HG03575 (cell line): ENCODE measurements around the gene GAB4.
"Not testable (repeated sequence)": the region's sequence is repeated elsewhere in the genome, so short reads cannot be mapped to it uniquely, and the experiment has no call there.

Experiments used
- ATAC-seq: cut with Tn5 transposase; IDR thresholded peaks from one replicate; pipeline ENCODE4 v1.9.1; 2021; ENCODE audit not compliant: unreplicated experiment, insufficient number of reproducible peaks, low FRiP score; ENCODE audit errors: extremely low read depth

GAB4 gene

DNA sequence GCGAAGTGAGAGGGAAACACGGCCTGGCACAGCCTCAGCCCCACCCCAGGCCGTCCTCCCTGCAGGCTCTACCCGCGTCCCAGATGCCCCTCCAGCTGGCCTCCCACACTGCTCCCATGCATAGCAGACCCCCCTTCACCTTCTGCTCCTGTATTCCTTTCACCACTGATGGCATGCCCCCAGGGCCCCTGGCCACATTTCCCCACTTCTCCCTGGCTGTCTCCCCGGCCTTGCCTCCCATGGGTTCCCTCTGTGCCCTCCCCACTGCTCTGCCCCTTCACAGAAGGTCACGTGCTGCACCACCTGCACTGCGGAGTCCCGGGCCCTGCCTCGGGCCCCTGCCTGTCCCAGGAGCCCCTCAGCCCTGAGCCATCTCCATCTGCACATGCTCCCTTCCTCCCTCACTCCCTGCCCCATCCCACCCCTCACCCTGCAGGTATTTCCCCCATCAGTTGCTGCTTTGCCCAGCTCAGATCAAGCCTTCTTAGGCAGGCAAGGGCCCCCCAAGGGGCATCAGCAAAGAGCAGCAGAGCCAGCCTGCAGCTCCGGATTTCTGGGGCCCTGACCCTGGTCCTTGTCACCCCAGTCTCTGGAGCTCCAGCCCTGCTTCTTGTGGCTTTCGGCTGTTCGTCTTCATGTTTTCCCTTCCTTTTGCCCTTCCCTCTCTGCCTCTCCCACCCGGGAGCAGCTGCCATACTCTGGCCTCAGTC is 46.4 kb downstream of the GAB4 start:
- no peak for ATAC-seq

DNA sequence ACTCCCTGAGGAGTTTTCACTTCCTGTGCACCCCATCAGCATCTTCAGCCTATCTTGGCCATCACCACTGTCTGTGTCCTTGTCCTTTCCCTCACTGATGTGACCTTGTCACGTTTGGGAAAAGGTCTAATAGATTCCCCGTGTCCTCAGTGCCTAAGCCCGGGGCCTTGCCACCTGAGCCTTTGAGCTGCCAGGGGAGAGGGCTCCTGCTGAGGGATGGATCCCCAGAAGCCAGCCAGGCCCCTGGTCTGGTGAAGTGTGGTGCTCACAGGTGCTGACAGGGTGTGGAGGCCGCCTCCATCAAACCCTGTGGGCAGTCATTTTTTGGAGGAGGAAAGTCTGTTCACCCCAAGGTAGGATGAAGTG is 47.2 kb downstream of the GAB4 start:
- ATAC-seq = no peak

DNA sequence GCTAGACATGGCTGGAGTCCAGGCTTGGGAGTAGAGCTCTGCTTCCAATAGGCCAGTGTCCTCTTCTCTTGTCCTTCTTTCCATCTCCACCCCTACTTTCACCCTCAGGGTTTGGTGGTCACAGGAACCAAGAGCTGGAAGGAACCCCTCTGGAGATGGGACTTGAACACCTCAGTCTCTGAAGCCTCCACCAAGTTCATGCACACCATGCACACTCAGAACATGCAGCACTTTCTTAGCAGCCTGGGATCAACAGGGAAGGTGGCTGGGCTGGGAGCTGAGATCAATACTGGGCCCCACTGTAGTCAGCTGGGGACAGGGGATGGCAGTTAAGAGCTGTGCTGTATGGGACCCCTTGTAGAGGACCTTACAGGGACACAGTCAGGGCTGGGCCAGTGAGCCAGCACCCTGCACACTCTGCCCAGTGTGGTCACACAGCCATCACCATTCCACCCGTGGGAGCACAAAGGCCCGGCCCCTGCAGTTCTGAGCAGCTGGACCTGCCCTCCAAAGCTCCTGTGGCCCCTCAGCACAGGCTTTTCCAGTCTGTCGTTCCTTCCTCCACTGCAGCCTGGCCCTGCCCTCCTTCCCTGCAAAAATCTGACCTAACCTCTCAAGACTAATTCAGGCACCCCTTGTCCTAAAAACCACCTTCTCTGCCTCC is 47.7 kb downstream of the GAB4 start:
- ATAC-seq = no peak

DNA sequence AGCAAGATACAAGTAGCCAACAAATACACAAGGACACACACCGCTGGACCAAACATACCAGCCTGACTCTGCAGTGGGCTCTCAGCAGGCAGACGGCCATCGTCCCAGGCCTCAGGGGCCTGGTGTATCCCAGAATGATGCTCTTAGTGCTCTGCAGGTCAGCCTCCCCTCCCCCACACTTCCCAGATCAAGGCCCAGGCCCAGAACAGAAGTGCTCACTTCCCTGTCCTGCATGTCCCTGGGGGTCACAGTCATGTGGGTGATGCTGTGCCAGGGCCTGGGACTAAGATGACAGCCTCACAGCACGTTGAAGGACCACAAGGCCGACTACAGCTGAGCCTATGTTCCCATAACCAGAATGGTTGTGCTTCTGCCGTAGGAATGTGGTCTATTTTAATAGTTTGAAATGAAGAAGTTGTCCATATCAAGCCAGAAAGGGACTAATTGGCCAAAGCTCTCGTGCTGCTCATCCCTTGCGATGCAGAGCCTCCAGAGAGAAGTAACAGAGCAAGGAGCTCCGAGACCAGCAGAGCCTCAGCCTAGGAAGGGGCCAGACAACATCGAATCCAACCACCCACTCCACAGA is 48.6 kb downstream of the GAB4 start:
- ATAC-seq = no peak

DNA sequence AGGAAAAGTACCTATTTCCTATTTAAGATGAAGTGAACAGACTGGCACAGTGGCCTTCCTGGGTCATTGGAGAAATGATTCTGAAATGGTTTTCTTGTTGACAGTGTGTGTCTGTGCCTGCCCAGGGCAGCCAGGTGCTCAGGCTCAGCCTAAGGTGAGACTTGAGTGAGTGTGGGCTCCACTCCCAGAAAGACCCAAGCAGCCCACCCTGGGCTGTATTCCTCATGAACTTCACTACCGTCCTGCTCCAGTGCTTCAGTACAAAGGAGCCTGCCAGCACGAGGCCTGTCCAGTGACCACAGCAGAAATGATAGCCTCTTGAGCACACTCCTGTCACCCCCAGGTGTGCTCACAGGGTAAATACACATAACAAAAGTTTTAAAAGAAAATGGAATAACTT is 49.5 kb downstream of the GAB4 start:
- no peak for ATAC-seq

DNA sequence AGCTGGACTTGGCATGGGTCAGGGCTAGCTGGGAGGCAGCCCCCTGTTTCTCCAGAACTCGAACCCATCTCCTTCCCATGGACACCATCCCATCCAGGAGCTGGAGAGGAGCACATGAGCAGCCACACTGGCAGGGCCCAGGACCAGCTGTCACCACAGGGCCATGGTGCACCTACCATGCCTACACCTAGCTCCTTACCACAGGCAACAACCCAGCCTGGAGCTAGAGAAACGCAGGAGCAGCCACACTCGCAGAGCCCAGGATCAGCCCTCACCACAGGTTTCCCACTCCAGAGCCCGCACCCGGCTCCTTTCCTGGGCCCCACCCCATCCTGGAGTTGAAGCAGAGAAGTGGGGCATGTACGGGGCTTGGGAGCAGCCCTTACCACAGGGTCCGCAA is 50.2 kb downstream of the GAB4 start:
- ATAC-seq = no peak

DNA sequence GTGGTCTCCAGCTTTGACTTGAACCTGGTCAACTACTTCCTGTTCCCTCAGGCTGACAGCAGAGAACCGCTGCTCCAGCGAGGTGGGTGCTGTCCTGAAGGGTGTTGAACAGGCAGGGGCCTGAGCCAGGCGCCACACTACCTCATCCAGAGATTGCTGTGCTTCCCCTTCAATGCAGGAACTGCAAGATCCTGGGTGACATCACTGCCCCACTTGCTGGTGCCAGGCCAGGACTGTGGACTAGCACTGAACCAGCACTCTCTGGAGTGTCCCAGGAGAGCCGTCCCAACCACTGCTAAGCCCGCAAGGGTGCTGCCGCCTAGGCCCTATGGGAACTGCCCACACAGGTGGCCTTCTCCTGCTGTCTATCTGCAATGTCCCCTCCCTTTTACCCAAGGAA is 51.7 kb downstream of the GAB4 start:
- ATAC-seq = no peak

DNA sequence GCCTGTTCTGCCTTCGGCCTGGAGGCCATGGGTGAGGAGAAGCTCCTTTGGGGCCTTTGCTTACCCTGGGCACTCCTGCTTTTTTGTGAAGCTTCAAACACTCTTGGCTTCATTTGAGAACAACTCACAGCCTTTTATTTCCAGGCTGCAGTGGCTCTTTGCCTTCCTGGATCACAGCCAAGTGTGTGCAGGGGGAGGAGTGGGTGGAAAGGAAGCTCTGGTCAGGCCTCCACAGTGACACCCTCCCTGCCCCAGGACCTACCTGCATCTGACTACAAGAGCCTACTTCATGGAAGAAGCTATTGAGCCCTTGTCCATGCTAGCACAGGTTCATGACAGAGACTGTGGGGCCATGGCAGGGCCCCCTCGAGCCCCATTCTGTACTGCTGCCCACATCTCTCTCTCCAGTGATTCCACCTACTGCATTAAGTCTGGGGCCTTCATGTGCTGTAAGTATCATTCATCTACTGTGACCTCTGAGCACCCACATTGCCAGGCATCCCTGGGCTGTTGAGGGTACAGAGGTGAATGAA is 52.3 kb downstream of the GAB4 start:
- no peak for ATAC-seq

DNA sequence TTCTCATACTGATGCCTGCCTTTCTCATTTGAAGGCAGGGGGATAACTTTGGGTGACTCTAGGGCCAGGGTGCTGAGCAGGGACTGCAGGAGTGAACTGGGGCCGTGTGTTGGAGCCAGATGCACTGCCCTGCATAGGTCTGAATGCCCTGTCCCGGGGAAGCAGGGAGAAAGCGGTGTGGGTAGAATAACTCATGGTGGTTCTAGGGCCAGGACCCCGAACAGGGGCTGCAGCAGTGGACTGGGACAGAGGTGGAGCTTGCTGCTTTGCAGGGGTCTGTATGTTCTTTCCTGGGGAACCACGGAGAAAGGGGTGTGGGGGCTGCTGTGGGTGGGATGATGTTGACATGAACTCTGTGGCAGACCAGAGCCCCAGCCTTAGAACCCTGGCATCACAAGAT is 52.9 kb downstream of the GAB4 start:
- ATAC-seq = no peak

DNA sequence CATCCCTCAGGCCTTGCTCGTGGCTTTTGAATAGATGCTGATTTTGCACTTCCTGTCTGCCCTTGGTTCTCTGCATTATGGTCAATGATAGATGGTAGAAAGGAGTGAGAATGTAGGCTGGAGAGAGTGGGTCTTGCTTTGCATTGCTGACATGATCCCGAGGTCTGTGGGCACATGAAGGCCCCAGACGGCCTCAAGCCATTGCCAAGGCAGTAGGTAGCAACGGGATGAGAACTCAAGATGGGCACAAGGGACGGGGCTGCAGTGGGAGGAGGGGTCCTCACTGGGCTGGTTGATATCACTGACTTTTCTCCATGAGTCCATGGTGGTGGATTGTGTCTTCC is 54.0 kb downstream of the GAB4 start:
- ATAC-seq = no peak

DNA sequence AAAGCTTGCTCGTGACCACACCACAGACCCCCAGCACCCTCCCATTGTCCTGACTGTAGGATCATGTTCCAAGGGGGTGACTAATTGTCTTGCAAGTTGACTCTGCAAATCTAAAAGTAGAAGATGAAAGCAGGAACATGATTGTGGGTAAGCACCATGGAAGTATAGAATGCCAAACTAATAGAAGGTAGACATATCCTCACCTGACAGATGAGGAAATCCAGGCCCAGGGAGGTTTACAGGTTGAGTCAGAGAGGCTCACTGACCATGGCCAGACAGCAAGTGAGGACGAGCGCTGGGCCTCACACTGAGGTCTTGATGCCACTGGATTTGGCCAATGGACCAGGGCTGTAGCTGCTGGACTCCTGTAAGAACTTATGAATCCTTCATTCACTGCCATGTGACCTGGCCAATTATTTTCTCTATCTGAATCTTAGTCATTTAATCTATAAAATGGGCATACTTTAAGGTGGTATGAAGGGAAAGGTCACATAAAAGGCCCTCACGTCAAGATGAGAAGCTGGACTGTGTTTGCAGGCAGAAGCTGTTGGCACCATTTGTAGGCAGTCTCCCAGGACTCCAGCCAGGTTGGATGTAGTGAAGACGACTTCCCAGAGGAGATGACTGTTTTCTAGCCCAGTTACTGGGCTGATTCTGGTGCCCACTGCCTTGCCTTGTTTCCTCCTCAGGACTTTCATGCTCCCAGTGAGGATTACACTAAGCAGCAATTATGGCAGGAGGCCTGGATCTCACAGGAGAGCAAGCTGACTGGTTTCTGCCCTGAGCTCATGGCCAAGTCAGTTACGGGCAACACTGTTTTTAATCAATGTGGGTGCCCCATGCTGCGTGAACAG is 54.6 kb downstream of the GAB4 start:
- no peak for ATAC-seq

DNA sequence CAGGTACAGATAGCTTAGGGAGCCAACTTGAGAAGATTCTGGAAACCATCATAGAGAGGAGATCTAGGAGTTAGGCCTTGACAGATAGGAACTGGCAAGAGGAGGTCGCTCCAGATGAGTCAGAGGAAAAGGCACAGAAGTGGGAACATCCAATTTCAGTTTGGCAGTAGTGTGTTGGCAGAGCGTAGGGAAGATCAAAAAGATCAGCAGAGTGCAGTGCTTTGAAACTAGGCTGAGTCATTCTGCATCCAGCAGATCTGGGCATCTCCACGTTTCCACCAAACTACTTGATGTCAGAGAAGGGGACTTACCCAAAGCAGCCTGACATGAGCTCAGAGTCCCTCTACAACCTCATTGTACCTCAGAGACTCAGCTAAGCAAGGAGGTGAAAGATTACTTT is 58.5 kb downstream of the GAB4 start:
- no peak for ATAC-seq

DNA sequence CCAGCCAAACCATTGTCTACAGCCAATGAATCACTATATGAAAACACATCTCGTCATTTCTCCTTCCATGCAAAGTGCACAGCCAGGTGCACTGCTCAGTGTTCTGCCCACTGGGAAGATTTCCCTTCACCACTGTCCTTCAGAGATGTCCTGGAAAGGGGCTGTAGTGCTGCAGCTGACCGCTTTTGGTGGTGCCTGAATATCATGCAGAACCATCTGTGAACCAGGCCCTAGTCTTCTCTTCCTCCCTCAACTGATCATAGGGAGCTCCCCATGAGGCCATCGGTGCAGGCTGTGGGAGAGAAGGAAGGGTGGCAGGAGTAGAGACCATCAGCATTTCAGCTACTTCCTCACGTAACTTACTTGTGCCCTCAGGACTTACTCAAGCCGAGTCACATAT is 70.2 kb downstream of the GAB4 start:
- no peak for ATAC-seq

DNA sequence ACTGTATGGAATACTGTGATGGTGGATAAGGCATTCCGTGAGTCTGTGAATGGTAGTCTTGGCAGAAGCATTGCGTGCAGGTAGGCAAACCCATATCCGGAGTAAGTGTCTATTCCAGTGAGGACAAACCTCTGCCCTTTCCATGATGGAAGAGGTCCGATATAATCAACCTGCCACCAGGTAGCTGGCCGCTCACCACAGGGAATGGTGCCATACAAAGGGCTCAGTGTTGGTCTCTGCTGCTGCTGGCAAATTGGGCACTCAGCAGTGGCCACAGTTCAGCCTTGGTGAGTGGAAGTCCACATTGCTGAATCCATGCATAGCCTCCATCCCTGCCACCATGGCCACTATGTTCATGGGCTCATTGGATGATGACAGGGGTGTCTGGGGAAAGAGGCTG is 70.8 kb downstream of the GAB4 start:
- not testable (repeated sequence) for ATAC-seq

DNA sequence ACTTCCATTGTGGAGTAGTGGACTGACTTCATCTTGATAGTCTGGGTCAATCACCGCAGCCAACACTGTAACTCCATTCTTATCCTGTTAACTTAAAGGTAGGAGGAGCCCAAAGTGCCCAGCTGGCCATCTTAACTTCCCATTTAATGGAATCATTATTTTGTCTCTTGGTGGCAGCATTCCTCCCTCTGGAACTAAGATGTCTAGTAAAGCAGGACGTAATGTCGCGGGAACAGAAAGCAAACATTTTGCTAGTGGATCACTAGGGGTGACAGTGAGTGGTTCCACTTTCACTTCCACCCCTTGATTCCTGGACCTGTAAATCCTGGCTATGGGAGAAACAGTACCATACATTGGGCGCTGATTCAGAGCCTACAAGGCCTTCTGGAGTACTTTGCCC is 71.4 kb downstream of the GAB4 start:
- no peak for ATAC-seq

DNA sequence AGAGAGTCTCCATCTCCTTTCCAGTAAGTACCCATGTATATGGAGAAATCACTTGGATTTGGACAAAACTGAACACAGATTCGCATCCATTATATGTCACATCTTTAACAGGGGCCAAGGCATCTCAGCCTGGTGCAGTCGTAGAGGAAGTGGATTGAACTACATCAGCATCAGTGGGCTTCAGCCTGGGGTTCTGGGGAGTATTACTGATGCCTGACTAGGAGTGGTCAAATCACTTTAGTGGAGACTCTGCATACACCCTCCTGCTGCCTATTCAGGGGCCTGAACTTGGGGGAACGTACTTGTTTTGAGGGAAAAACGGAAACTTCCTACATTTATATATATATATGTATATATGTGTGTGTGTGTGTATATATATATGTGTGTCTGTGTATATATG is 72.8 kb downstream of the GAB4 start:
- ATAC-seq = no peak

DNA sequence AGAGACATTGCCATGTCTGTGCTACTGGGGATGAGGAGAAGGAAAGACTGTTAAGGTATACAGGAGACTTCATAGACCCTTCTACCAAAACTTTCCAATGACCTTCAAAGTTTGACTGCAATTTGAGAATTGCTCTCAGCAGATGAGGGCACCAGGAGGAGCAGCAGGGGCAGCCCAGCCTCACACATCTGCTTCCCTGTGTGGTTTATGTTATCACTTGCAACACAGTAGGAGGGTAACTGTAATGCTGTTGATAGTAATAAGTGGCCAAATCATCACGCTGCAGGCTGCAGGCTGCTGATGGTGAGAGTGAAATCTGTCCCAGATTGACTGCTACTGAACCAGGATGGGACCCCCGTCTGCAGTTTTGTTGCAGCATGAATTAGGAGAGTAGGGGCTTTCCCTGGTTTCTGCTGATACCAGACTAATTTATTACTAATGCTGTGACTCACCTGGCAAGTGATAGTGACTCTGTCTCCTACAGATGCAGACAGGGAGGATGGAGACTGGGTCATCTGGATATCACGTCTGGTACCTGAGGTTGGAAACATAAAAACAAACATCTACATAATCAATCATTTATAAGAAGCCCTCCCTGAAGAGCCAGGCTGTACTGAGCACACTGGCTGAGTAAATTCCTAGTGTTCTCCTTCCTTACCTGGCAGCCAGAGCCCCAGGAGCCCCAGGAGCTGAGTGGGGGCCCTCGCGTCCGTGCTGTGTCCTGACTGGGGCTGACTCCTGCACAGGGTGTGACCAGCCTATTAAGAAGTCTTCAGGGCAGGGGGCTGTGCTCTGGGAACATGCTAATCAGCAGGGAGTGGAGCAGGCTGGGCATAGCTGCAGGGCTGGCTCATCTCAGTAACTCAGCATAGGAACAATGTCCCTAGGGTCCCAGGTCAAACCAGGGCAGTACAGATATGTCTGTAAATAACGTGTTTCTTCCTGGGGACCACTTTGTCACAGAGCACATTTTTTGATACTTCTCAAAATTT is 74.4 kb downstream of the GAB4 start:
- ATAC-seq = no peak

DNA sequence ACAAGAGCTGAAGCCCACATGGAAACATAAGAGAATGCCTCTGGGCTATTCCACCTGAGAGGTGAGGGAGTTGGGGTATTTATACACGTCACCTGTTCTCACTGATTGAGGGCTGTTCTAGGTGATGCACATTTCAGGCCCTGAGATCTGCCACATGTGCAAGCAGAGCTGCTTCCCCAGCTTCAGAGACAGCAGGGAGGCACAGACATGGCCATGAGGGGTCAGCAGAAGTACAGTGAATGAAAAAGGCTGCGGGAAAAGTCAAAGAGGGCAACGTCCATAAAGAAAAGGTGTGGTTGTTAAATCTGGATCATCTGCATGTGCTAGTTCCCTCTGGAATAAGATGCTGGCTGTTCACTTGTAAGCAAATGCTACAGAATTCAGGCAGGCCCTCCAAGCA is 75.4 kb downstream of the GAB4 start:
- no peak for ATAC-seq
